ENCODE measurements around the gene INTU.
"Not testable (repeated sequence)": the region's sequence is repeated elsewhere in the genome, so short reads cannot be mapped to it uniquely, and the experiment has no call there.

INTU gene

DNA sequence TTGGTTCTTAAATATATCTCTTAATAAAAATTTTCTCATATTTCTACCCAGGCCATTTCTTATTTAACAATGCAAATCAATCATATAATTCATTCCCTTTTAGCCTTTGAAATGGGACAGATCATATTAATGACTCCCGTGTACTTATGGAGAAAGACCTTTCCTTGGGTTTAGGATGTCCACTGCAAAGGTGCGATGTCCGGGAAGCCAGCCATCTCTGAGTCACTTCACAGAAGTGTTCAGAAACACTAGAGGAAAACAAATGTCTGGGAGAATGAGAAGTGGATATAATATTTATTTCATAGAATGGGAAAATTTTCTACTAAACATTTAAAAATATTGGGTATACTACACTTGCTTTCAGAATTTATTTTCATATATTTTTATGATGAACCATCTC is 15.3 kb downstream of the INTU start:
- no peak for DNase-seq

DNA sequence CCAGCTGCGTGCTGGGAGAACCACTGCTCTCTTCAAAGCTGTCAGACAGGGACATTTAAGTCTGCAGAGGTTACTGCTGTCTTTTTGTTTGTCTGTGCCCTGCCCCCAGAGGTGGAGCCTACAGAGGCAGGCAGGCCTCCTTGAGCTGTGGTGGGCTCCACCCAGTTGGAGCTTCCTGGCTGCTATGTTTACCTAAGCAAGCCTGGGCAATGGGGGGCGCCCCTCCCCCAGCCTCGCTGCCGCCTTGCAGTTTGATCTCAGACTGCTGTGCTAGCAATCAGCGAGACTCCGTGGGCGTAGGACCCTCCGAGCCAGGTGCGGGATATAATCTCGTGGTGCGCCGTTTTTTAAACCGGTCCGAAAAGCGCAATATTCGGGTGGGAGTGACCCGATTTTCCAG is 22.8 kb downstream of the INTU start:
- DNase-seq = not testable (repeated sequence)

DNA sequence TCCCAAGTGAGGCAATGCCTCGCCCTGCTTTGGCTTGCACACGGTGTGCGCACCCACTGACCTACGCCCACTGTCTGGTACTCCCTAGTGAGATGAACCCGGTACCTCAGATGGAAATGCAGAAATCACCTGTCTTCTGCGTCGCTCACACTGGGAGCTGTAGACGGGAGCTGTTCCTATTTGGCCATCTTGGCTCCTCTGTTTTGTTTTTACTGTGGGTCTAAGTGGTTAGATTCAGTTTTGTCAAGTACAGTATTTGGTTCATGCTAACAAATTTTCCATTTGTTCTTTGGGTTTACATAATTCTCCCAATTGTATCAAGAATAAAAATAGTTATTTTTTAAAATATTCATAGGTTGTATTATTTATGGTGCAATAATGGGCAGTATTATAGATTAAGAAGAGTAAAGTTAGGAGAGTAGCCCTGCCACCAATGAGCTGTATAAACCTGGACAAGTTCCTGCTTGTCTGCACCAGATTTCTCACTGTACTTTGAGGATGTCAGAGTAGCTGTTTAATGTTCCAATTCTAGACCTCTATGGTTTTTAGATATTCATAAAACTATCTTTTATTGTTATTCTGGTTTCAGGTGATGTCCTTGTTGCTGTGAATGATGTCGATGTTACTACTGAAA is 23.4 kb downstream of the INTU start:
- DNase-seq = no peak

DNA sequence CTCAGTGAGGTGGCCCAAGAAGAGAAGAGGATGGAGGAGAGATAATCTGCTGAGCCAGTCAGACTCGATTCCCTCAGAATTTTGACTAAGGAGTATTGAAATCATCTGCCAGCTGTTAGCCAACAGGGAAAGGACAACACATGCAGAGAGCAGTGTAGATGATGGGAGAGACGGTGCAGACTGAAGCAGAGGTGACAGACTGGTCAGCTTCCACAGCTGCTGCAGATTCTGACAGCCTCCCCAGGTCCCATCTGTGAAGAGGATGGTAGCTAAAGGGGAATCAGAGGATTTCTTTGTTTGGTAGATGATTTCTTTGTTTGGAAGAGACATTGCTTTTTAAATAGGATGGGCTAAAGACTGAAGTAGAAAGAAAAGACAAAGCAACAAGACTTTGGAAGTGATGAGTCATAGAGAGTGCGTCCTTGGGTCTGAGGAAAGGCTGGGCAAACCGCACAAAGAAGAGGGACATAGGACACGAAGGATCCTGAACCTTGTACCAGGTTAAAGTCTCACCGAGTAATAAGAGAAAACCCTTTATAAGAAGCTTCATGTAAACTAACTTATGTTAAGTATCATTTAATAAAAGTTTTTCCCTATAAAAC is 27.6 kb downstream of the INTU start:
- DNase-seq = no peak

DNA sequence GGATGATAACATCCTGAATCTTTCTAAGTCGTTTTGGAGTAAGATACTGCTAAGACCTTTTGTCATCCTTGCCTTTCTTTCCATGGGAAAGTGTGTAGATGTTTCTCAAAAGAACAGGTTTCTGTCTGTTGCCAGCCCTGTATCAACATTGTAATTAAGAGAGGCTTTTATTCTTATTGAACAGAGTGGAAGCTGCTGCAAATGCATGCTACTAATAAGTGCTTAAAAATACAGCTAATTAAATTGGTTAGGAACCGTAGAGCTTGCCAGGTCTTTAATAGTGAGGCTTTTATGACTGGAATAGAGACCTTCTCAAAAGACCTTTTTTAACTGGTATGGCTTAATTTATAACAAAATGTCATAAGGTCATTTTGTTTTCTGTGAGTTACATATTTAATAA is 34.4 kb downstream of the INTU start:
- DNase-seq = peak; percentile 22

DNA sequence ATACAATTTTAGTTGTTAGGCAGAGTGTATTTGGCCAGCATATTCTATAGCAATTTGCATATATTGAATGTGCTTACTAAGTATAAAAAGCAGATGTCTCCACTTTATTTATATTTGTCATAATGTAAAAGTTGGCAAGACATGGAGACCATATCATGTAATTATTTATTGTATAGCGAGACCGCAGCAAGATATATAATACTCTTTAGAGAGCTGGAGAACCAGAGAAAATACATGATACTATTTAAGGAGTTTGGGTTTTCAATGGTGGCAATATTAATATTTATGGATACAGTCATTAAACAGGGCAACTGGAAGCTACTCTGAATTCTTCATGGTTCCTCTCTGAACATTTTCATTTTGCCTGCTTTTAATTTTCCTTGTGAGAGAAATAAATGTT is 35.0 kb downstream of the INTU start:
- no peak for DNase-seq

DNA sequence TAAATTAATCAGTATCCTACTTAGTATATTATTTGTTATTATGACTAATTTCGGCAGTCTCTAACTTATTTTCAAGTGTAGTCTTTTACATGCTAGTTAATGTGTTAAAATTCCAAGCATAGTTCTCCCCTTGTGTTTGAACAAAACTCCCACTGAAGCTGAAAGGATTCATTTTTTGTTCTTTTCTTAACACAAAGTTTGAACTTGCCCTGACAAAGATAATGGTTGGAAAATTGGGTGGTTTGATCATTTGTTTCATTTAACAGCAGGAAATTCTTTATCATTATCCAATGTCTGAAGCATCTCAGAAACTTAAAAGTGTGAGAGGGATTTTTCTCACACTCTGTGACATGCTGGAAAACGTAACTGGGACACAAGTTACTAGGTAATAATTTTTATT is 36.0 kb downstream of the INTU start:
- no peak for DNase-seq

DNA sequence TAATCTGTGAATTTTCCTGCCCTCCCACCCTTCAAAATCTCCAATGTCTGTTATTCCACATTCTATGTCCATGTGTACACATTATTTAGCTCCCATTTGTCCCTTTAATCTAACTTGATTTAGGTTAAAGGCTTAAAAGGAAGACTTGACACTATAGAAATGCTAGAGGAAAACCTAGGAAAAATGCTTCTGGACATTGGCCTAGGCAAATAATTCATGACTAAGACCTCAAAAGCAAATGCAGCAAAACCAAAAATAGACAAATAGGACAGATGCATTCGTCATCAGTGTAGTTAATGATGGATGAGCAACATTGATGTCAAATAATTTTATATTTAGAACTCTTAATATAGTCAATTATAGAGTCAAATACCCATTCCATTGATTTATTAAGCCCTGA is 36.9 kb downstream of the INTU start:
- DNase-seq = no peak

DNA sequence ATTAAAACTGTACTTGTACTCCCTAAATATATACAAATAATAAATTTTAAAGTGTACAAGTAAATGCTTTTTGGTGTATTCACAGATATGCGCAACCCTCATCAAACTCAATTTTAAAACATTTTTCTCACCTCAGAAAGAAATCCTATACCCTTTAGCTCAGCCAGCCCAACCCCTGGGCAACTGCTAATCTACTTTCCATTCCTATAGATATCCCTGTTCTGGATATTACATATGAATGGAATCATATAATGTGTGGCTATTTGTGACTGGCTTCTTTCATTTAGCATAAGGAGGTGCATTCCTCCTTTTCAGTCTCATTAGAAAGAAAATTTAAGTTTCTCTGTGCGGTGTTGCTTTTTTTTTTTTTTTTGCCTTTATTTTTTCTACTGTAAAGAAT is 39.4 kb downstream of the INTU start:
- no peak for DNase-seq

DNA sequence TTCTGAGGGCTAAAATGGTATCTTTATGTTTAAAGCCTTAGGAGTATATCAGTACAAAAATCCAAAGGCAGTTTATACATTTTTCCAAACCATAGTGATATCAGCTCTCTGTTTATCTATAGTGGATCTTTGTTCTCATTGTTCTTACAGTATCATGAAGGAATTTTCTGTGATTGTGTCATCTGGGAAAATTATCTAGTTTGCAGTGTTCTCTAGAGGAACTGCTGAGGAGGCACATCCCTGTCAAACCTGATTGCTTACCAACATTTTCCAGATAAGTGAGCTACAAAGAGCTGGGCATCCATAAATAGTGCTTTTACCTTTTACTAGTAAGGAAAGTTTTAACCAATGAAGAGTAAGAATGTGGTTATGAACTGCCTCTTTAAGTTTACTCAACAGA is 52.5 kb downstream of the INTU start:
- no peak for DNase-seq

DNA sequence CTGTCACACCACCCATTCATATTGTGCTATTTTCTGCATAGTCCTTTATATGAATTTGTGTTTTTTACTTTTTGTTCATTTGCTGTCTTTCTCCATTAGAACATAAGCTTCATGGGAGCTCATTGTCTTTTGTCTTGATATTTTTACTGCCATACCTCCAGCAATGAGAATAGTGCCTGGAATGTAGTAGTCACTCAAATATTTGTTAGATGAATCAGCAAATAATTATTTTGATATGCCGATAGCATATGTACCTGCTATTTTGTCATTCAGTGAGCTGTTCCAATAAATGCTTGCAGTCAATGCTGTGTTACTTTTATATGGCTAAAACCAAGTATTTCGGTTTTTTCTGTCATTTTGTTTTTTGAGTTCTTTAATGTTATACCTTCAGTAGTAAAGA is 53.9 kb downstream of the INTU start:
- no peak for DNase-seq

DNA sequence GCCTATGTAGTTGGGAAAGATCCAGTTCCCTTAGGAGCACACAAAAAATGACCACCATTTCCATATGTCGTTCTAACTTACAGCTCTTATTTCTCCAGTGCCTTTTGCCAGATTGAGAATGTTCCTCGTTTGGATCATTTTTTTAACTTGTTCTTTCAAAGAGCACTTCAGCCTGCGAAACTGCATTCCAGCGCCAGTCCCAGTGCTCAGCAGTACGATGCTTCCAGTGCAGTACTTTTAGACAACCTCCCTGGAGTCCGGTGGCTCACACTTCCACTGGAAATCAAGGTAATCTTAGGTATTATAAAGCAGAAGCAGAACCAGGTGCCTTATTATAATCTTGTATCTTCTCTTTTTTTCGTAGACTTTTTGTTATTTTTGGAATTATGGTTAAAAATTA is 54.8 kb downstream of the INTU start:
- no peak for DNase-seq

DNA sequence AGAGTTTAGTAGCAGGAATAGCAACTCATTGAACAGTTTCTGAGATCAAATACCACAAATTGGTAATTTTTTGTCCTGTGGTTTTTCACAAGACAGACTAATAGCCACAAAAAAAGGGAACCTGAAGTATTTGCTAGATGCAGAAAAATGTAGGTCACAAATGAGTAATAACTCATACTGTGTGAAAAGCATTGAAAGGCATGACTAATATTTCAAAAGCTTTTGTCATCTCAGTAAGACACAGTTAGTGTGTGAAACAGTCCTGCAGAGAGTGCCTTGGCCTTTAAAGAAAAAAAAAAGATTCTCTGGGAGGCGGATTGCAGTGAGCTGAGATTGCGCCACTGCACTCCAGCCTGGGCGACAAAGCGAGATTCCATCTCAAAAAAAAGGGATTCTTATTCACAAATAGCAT is 66.0 kb downstream of the INTU start:
- DNase-seq = no peak

DNA sequence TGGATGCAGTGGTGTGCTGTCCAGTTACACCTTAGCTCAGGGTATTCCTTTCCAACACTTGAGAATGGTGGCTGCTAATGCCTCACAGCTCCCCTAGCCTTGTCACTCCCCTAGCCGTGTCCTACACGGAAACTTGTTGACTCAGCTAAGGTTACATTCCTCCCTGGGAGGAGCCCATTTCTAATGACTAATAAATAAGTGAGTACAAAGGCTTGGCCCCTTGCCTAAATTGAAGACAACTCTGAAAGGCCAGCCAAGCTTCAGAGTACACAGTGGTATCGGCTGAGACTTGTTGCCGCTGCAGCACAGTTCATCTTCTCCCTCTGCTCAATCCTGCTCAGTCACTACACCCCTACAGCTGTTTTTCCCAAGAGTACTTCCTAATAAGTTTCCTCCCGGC is 76.2 kb downstream of the INTU start:
- DNase-seq = no peak

DNA sequence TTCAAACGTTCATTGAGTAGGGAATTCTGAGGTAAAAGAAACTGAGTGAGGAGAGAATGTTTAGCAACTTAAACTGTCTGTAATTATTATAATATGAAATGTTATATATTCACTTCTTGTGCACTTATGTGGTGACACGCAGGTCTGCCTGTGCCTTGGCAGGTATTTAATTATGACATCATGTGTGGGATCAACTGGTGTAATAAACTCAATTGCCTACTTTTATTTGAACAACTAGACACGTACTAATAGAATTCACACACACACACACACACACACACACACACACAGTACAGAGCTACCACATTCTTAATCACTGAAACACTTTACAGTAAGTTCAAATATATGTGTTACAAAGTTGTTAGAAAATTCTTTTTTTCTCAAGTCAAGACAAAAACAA is 76.7 kb downstream of the INTU start:
- no peak for DNase-seq

DNA sequence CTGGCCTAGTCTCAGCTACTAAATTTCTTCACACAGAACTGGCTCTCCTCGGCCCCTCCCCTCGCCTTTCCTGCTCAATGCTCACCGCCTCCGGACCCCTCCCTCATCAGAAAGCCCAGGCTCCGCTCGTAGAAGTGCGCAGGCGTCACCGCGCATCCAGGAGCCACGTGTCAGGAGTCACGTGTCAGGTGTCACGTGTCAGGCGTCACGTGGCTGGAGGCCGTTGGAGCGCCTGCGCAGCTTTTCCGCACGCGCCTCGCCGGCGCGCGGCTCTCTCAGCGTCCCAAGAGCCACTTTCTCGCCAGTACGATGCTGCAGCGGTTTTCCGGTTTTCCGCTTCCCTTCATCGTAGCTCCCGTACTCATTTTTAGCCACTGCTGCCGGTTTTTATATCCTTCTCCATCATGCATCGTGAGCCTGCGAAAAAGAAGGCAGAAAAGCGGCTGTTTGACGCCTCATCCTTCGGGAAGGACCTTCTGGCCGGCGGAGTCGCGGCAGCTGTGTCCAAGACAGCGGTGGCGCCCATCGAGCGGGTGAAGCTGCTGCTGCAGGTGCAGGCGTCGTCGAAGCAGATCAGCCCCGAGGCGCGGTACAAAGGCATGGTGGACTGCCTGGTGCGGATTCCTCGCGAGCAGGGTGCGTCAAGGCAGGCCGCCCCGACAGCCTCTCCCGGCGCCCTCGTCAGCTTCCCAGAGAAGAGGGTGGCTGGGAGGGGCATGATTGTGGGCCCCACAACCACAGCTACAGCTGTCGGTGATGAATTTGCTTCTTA is 97.6 kb downstream of the INTU start, which contains the start of gene SLC25A31:
TSS of gene SLC25A31 (plus strand) at position 259 of the 772 bp plus-strand sequence. CDS start at position 405, 146 bp downstream.
- no peak for DNase-seq

DNA sequence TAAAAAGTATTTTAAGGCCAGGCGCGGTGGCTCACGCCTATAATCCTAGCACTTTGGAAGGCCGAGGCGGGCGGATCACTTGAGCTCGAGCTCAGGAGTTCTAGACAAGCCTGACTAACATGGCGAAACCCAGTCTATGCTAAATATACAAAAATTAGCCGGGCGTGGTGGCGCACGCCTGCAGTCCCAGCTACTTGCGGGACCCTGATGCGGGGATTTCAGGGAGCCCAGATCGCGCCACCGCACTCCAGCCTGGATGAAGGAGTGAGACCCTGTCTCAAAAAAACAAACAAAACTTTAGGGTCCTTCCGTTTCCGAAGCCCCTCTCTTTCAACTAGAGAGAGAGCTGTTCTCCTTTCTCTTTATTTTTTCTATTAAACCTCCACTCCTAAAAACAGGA is 98.6 kb downstream of the INTU start:
- DNase-seq = no peak

DNA sequence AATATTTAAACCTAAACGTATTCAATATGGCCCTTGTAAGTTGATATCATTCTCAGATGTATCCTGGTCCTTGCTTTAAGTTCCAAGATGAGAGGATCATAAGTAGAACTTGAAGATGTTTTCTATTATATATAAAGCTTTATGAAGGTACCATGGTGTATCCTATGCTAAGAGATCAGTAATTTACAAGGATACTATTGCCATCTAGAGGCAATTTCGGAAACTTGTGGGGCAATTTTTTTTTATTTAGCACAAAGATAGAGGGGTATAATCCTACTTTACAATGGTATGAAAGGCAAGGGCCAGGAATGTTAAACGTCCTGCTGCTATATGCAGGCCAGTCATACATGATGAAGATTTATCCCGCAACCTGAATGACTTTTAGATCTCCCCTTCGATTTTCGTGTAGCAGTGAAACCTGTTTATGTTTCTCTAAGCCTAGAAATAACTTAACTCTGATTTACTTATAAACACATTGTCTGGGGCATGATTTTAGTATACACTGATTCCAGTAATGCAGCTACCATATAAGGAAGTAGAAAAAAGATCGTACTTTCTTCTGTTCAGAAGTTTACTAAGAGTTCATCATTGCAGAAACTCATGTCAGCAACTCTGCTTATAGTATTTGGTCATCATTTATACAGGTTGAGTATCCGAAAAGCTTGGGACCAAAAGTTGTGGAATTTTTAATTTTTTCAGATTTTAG is 100.0 kb downstream of the INTU start:
- DNase-seq = peak; percentile 26

DNA sequence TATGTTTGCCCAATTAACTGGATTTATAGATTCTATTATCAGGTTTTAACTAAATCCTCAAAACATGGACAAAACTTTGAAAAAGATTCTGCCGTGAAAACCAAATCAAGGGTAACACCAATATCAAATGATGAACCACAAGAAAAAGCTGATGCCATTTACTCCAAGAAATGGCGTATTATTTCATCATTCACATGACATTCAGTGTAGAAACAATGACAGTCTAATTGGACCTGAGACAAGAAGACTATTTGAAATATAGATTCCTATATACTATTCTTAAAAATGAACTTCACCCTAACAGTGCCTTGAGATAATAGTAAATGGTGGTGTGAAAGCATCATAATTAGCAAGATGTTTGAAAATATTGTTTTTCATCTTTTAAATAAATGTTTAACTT is 102.2 kb downstream of the INTU start:
- DNase-seq = no peak

DNA sequence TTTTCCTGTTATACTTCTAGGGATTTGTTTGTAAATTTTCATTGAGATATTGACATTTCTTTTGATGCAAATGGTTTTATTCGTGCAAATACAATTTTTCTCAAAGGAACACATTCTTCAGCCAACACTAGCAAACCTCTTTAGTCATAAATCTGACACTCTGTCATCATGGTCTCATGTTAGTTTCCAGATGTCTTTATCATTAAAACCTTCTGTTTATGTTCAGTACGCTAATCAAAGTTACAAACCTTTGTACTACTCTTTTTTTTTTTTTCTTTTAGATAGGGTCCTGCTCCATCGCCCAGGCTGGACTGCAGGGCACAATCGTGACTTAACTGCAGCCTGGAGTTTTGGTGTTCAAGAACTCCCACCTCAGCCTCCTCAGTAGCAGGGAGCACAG is 104.5 kb downstream of the INTU start:
- DNase-seq = no peak

DNA sequence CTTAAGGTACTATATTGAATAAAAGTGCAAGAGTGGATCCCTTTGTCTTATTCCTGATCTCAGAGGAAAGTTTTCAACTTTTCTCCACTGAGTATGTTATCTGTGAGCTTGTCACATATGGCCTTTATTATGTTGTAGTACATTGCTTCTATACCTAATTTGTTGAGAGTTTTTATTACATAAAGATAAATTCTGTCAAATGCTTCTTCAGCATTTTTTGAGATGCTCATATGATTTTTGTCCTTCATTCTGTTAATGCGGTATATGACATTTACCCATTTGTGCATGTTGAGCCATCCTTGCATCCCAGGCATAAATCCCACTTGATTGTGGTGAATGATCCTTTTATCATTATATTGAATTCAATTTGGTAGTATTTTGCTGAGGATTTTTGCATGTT is 108.5 kb downstream of the INTU start:
- DNase-seq = no peak

DNA sequence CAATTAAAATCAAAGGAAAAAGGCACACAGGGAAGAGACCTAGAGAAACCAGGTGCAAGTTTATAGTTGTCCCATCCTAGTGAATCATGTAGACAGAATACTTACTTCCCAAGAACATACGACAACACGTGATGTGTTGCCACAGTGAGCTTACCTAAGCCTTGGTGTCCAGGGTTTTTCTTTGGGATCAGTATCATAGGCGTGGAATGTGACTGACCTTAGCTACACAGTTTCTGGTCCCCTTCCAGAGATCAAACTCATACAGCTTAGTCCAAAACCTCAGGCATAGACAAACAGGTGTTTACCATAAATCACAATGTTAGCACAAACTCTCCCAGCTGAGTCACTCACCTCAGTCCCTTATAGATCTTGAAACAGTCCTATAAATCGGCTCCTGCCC is 115.1 kb downstream of the INTU start:
- no peak for DNase-seq

DNA sequence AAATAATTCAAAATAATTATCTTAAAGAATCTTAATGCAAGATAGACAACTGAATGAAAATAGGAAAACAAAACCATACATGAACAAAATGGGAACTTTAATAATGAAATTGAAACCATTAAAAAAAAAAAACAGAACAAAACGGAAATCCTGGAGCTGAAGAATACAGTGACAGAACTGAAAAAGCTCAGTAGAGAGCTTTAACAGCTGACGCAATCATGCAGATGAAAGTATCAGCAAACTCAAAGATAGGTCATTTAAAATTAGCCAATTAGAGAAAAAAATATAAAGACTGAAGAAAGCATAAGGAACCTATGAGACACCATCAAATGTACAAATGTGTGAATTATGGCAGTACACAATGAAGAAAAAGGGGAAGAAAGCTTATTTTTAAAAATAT is 116.2 kb downstream of the INTU start:
- no peak for DNase-seq

DNA sequence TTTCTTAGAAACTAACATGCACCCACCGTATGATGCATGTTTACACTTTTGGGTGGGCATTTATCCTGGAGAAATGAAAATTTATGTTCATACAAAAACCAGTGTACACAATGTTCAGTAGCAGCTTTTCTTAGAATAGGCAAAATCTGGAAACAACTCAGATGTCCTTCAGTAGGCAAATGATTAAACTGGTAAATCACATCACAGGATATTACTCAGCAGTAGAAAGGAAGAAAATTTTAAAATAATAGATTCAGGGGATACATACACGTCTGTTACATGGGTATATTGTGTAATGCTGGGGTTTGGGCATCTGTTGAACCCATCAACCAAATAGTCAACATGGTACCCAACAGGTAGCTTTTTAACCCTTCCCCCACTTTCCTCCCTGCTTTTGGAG is 124.1 kb downstream of the INTU start:
- DNase-seq = no peak
